Activated CD4-positive, alpha-beta T cell treated with anti-CD3 and anti-CD28 coated beads, Interleukin-2, amount 10 ng/mL, durations not matched to agents 7 days and 5 days (primary cell): ENCODE measurements around the gene MYO1E. TPM values are rescaled to one million over a fixed set of nuclear protein-coding genes. Genes with fewer than 3 reads are reported as not detected.

Source experiments
- CTCF ChIA-PET: fragments of 350-600 bp; sonication (Branson Sonifier 250); formaldehyde crosslinking; loops from one replicate; lab custom pipeline; 2021; ENCODE audit warnings: antibody characterized with exemption; lab: Charles Lee
- POLR2A ChIA-PET: fragments of 350-600 bp; sonication (Branson Sonifier 250); formaldehyde crosslinking; loops from one replicate; lab custom pipeline; 2021; ENCODE audit warnings: antibody characterized with exemption; lab: Charles Lee
- DNase-seq: peaks from one replicate; pipeline ENCODE4 v3.0.0-alpha.2; 2020
- H3K27ac Mint-ChIP-seq: one replicate; pipeline ENCODE4 v1.8.0; 2021; ENCODE audit warnings: mild to moderate bottlenecking, moderate library complexity, mixed read lengths
- H3K27me3 Mint-ChIP-seq: one replicate; pipeline ENCODE4 v1.8.0; 2021; ENCODE audit warnings: mixed read lengths
- H3K36me3 Mint-ChIP-seq: one replicate; pipeline ENCODE4 v1.8.0; 2021; ENCODE audit warnings: low read depth, mixed read lengths
- H3K4me1 Mint-ChIP-seq: one replicate; pipeline ENCODE4 v1.8.0; 2021; ENCODE audit warnings: mixed read lengths
- H3K4me3 Mint-ChIP-seq: one replicate; pipeline ENCODE4 v1.8.0; 2021; ENCODE audit warnings: mild to moderate bottlenecking, moderate library complexity, mixed read lengths
- H3K9me3 Mint-ChIP-seq: one replicate; pipeline ENCODE4 v1.8.0; 2021; ENCODE audit warnings: mixed read lengths
- total RNA-seq, 2 experiments: library from RNA; stranded (reverse); gene quantifications; one replicate each; pipeline ENCODE4 v1.2.3, GENCODE V29; 2021

The MYO1E gene
- total RNA-seq, 2 experiments from 2014 or later, result 12.9 to 14.0 TPM

GRCh38 chr15:59304034-59304795, 68.5 kb downstream of the MYO1E start:
- POLR2A ChIA-PET, result no interaction called here
- no peak overlapping the region for H3K4me3 Mint-ChIP-seq
- H3K27me3 Mint-ChIP-seq, result no peaks in the 10 kb centered on the region
- CTCF ChIA-PET, result interaction anchor here (1.2 to 1.3 kb wide), 2 partner anchors 9 to 13 kb away, joined by 4 to 5 read pairs; no protein-coding TSS in a partner anchor
- DNase-seq, result no peak
- H3K27ac Mint-ChIP-seq, result no peak overlapping the region
- H3K9me3 Mint-ChIP-seq, result no peaks in the 10 kb centered on the region
- H3K36me3 Mint-ChIP-seq, result peaks cover 7% of the 10 kb centered on the region
- peaks cover 18% of the 10 kb centered on the region for H3K4me1 Mint-ChIP-seq

- H3K36me3 Mint-ChIP-seq, result peaks cover 7% of the 10 kb centered on the region
- CTCF ChIA-PET, result interaction anchor here (1.2 to 1.3 kb wide), 2 partner anchors 8 to 14 kb away, joined by 4 to 5 read pairs; no protein-coding TSS in a partner anchor
- no peaks in the 10 kb centered on the region for H3K27me3 Mint-ChIP-seq
- no peak overlapping the region for H3K4me3 Mint-ChIP-seq
- POLR2A ChIA-PET, result no interaction called here
- DNase-seq, result no peak
- H3K9me3 Mint-ChIP-seq, result no peaks in the 10 kb centered on the region
- peaks cover 23% of the 10 kb centered on the region for H3K4me1 Mint-ChIP-seq
- H3K27ac Mint-ChIP-seq, result no peak overlapping the region
Observed at GRCh38 chr15:59303633-59304032, 69.0 kb downstream of the MYO1E start.

- POLR2A ChIA-PET, result no interaction called here
- H3K9me3 Mint-ChIP-seq, result peaks cover 3% of the 10 kb centered on the region
- no peak overlapping the region for H3K4me3 Mint-ChIP-seq
- DNase-seq, result no peak
- CTCF ChIA-PET, result interaction anchor here (0.6 to 1.3 kb wide), 2 partner anchors 14 to 32 kb away, joined by 5 read pairs; no protein-coding TSS in a partner anchor
- peaks cover 10% of the 10 kb centered on the region for H3K36me3 Mint-ChIP-seq
- peaks cover 28% of the 10 kb centered on the region for H3K4me1 Mint-ChIP-seq
- H3K27me3 Mint-ChIP-seq, result no peaks in the 10 kb centered on the region
- no peak overlapping the region for H3K27ac Mint-ChIP-seq
Observed at GRCh38 chr15:59303136-59303535, 69.5 kb downstream of the MYO1E start.

GRCh38 chr15:59301527-59301926, 71.1 kb downstream of the MYO1E start:
- H3K4me1 Mint-ChIP-seq, result peaks cover 35% of the 10 kb centered on the region
- peak overlapping the region; percentile 73 for H3K27ac Mint-ChIP-seq
- no peaks in the 10 kb centered on the region for H3K27me3 Mint-ChIP-seq
- H3K9me3 Mint-ChIP-seq, result peaks cover 3% of the 10 kb centered on the region
- ChIA-PET POLR2A (no interaction called here), CTCF (no interaction called here)
- H3K4me3 Mint-ChIP-seq, result no peak overlapping the region
- H3K36me3 Mint-ChIP-seq, result peaks cover 10% of the 10 kb centered on the region
- DNase-seq, result no peak

- Mint-ChIP-seq H3K27ac (peak overlapping the region; percentile 89), H3K9me3 (peaks cover 3% of the 10 kb centered on the region), H3K27me3 (no peaks in the 10 kb centered on the region), H3K4me3 (peak overlapping the region; percentile 64), H3K36me3 (peaks cover 10% of the 10 kb centered on the region), H3K4me1 (peaks cover 35% of the 10 kb centered on the region)
- no peak for DNase-seq
- POLR2A ChIA-PET, result interaction anchor here (0.6 to 0.7 kb wide), 2 partner anchors 17 to 70 kb away, joined by 3 read pairs; no protein-coding TSS in a partner anchor
- CTCF ChIA-PET, result interaction anchor here (0.6 to 1.0 kb wide), 8 partner anchors 15 to 520 kb away, joined by 3 to 6 read pairs (median 4); no protein-coding TSS in a partner anchor
Observed at GRCh38 chr15:59300618-59301139, 72.0 kb downstream of the MYO1E start.

- Mint-ChIP-seq H3K9me3 (peaks cover 3% of the 10 kb centered on the region), H3K27me3 (no peaks in the 10 kb centered on the region), H3K4me1 (peaks cover 35% of the 10 kb centered on the region), H3K36me3 (peaks cover 10% of the 10 kb centered on the region), H3K27ac (peak overlapping the region; percentile 89), H3K4me3 (peak overlapping the region; percentile 64)
- ChIA-PET POLR2A (interaction anchor here (0.7 kb wide), 1 partner anchor 16 kb away, joined by 3 read pairs; no protein-coding TSS in a partner anchor), CTCF (interaction anchor here (0.6 to 1.0 kb wide), 8 partner anchors 16 to 519 kb away, joined by 3 to 6 read pairs (median 4); no protein-coding TSS in a partner anchor)
- DNase-seq, result peak; percentile 84
Observed at GRCh38 chr15:59299929-59300617, 72.6 kb downstream of the MYO1E start.

- ChIA-PET CTCF (interaction anchor here (0.6 to 0.9 kb wide), 2 partner anchors 10 to 48 kb away, joined by 3 to 5 read pairs; no protein-coding TSS in a partner anchor), POLR2A (no interaction called here)
- peaks cover 10% of the 10 kb centered on the region for H3K36me3 Mint-ChIP-seq
- peaks cover 35% of the 10 kb centered on the region for H3K4me1 Mint-ChIP-seq
- DNase-seq, result no peak
- H3K9me3 Mint-ChIP-seq, result peaks cover 3% of the 10 kb centered on the region
- H3K4me3 Mint-ChIP-seq, result no peak overlapping the region
- no peaks in the 10 kb centered on the region for H3K27me3 Mint-ChIP-seq
- H3K27ac Mint-ChIP-seq, result no peak overlapping the region
Observed at GRCh38 chr15:59298854-59299250, 73.8 kb downstream of the MYO1E start.

GRCh38 chr15:59298225-59298853, 74.3 kb downstream of the MYO1E start:
- peaks cover 10% of the 10 kb centered on the region for H3K36me3 Mint-ChIP-seq
- CTCF ChIA-PET, result no interaction called here
- H3K27ac Mint-ChIP-seq, result peak overlapping the region; percentile 33
- no peaks in the 10 kb centered on the region for H3K27me3 Mint-ChIP-seq
- POLR2A ChIA-PET, result no interaction called here
- H3K4me3 Mint-ChIP-seq, result no peak overlapping the region
- peaks cover 32% of the 10 kb centered on the region for H3K4me1 Mint-ChIP-seq
- DNase-seq, result no peak
- peaks cover 3% of the 10 kb centered on the region for H3K9me3 Mint-ChIP-seq

- Mint-ChIP-seq H3K27me3 (peaks cover 6% of the 10 kb centered on the region), H3K9me3 (peaks cover 3% of the 10 kb centered on the region), H3K4me3 (no peak overlapping the region), H3K4me1 (peaks cover 32% of the 10 kb centered on the region), H3K27ac (no peak overlapping the region), H3K36me3 (peaks cover 4% of the 10 kb centered on the region)
- POLR2A ChIA-PET, result interaction anchor here (0.6 kb wide), 1 partner anchor 1140 kb away, joined by 3 read pairs; no protein-coding TSS in a partner anchor
- CTCF ChIA-PET, result interaction anchor here (1.2 to 2.4 kb wide), 4 partner anchors 8 to 126 kb away, joined by 4 to 13 read pairs (median 4); no protein-coding TSS in a partner anchor
- DNase-seq, result no peak
Observed at GRCh38 chr15:59296181-59296617, 76.5 kb downstream of the MYO1E start.

GRCh38 chr15:59295261-59296001, 77.2 kb downstream of the MYO1E start:
- H3K27me3 Mint-ChIP-seq, result peaks cover 10% of the 10 kb centered on the region
- H3K4me3 Mint-ChIP-seq, result no peak overlapping the region
- POLR2A ChIA-PET, result no interaction called here
- peaks cover 3% of the 10 kb centered on the region for H3K9me3 Mint-ChIP-seq
- CTCF ChIA-PET, result interaction anchor here (0.6 to 2.4 kb wide), 5 partner anchors 9 to 125 kb away, joined by 4 to 13 read pairs (median 4); no protein-coding TSS in a partner anchor
- H3K36me3 Mint-ChIP-seq, result peaks cover 3% of the 10 kb centered on the region
- no peak overlapping the region for H3K27ac Mint-ChIP-seq
- peaks cover 30% of the 10 kb centered on the region for H3K4me1 Mint-ChIP-seq
- no peak for DNase-seq

GRCh38 chr15:59294574-59295260, 78.0 kb downstream of the MYO1E start:
- H3K4me3 Mint-ChIP-seq, result no peak overlapping the region
- POLR2A ChIA-PET, result no interaction called here
- H3K27me3 Mint-ChIP-seq, result peaks cover 10% of the 10 kb centered on the region
- H3K36me3 Mint-ChIP-seq, result peaks cover 3% of the 10 kb centered on the region
- CTCF ChIA-PET, result interaction anchor here (2.4 kb wide), 1 partner anchor 9 kb away, joined by 13 read pairs; no protein-coding TSS in a partner anchor
- peaks cover 3% of the 10 kb centered on the region for H3K9me3 Mint-ChIP-seq
- no peak for DNase-seq
- H3K4me1 Mint-ChIP-seq, result peaks cover 23% of the 10 kb centered on the region
- H3K27ac Mint-ChIP-seq, result no peak overlapping the region
